Activated B cell treated with CpG ODN at 0.5 μM for 24 hours (primary cell): ENCODE results near the gene NUDT3. TPM values are rescaled to one million over a fixed set of nuclear protein-coding genes. Genes with fewer than 3 reads are reported as not detected.

Experiments
- ATAC-seq: fragments of 200-7000 bp; cut with Tn5 transposase; one replicate; pipeline ENCODE4 v1.10.0; 2021; ENCODE audit warnings: low read depth, mild to moderate bottlenecking, moderate library complexity
- CTCF ChIA-PET: fragments of 350-600 bp; sonication (Branson Sonifier 250); formaldehyde crosslinking; loops from one replicate; lab custom pipeline; 2021; ENCODE audit warnings: antibody characterized with exemption; lab: Charles Lee
- POLR2A ChIA-PET: fragments of 350-600 bp; sonication (Branson Sonifier 250); formaldehyde crosslinking; loops from one replicate; lab custom pipeline; 2021; ENCODE audit warnings: antibody characterized with exemption; lab: Charles Lee
- DNase-seq: peaks from one replicate; pipeline ENCODE4 v3.0.0; 2022
- H3K27ac Mint-ChIP-seq: one replicate; pipeline ENCODE4 v1.8.0; 2020; ENCODE audit warnings: mixed read lengths
- H3K27me3 Mint-ChIP-seq: one replicate; pipeline ENCODE4 v1.8.0; 2021; ENCODE audit warnings: mixed read lengths
- H3K36me3 Mint-ChIP-seq: one replicate; pipeline ENCODE4 v1.8.0; 2021; ENCODE audit warnings: low read depth, mixed read lengths
- H3K4me1 Mint-ChIP-seq: one replicate; pipeline ENCODE4 v1.8.0; 2021; ENCODE audit warnings: mixed read lengths
- H3K4me3 Mint-ChIP-seq: one replicate; pipeline ENCODE4 v1.8.0; 2020; ENCODE audit warnings: mild to moderate bottlenecking, mixed read lengths
- H3K9me3 Mint-ChIP-seq: one replicate; pipeline ENCODE4 v1.8.0; 2020; ENCODE audit warnings: mixed read lengths
- intact Hi-C: fragments of 100-400 bp; cut with micrococcal nuclease; formaldehyde crosslinking; loops from one replicate; pipeline ENCODE4 v1.15.1; 2024
- total RNA-seq: library from RNA; stranded (reverse); gene quantifications from 2 replicates; pipeline ENCODE4 v1.2.3, GENCODE V29; 2022
- TF ChIP-seq, protein P1 (sequence below): fragments of 200-600 bp; IDR thresholded peaks from one replicate; pipeline ENCODE4 v1.8.0; 2022; ENCODE audit warnings: antibody characterized with exemption, mild to moderate bottlenecking

NUDT3 gene
- total RNA-seq, 1 donor from 2014 or later: 27.0 TPM

DNA sequence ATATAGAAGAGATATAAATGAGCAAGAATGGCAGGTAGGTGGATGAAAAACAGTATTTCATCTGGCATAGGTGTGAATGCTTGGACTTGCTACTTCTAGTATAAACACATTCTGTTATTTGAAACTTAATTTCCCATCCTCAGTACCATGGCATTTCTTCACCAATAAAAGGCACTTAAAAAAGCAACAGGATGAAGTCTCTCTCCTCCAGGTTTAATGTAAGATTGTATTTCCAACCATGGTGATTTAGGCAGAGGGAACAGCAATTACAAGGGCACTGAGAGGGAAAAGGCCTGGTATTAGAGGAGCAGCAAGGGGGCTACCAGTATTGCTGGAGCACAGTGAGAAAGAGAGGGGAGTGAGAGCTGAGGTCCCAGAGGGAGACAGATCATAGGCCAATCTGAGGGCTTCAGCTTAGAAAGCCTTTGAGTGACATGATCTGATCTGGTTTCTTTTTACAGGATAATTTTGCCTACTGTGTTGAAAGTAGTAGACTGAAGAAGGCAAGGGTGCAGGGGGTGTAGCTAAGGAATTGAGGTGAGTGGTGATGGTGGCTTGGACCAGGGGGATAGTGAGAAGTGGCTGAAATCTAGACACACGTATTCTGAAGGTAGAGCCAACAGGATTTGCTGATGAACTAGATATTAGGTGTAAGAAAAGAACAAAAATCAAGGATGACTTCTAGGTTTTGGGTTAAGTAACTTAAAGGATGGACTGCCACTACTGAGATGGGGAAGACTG, 75.9 kb downstream of the NUDT3 start:
- Mint-ChIP-seq H3K36me3 (peaks cover 4% of the 10 kb centered on the region), H3K9me3 (no peaks in the 10 kb centered on the region), H3K27ac (peak overlapping the region; percentile 94), H3K27me3 (no peaks in the 10 kb centered on the region), H3K4me3 (peak overlapping the region; percentile 9), H3K4me1 (peaks cover 62% of the 10 kb centered on the region)
- ChIA-PET CTCF (no interaction called here), POLR2A (interaction anchor here (0.6 to 1.5 kb wide), 5 partner anchors 10 to 77 kb away, joined by 3 to 6 read pairs (median 4); no protein-coding TSS in a partner anchor)
- TF ChIP-seq, protein P1, sequence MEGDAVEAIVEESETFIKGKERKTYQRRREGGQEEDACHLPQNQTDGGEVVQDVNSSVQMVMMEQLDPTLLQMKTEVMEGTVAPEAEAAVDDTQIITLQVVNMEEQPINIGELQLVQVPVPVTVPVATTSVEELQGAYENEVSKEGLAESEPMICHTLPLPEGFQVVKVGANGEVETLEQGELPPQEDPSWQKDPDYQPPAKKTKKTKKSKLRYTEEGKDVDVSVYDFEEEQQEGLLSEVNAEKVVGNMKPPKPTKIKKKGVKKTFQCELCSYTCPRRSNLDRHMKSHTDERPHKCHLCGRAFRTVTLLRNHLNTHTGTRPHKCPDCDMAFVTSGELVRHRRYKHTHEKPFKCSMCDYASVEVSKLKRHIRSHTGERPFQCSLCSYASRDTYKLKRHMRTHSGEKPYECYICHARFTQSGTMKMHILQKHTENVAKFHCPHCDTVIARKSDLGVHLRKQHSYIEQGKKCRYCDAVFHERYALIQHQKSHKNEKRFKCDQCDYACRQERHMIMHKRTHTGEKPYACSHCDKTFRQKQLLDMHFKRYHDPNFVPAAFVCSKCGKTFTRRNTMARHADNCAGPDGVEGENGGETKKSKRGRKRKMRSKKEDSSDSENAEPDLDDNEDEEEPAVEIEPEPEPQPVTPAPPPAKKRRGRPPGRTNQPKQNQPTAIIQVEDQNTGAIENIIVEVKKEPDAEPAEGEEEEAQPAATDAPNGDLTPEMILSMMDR: no peak
- intact Hi-C loops: loop anchor here (1.0 to 10.0 kb wide), 4 partner anchors 9 to 122 kb away; partner anchors contain the start of gene SMIM29
- DNase-seq (no peak), ATAC-seq (no peak)

DNA sequence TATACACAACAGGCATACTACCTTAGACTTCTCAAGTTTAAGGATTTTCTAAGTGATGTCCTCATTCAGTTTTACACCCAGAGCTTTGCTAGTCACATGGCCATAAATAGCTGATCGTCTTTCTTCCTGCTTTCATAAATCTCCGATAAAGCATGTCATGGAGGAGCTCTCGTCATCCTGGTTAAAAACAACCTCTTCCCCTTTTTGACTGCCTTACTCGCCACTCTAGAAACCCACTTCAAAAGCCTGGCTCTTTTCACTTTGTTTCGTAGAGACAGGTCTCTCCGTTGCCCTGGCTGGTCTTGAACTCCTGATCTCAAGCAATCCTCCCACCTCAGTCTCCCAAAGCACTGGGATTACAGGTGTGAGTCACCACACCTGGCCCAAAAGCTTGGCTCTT, 76.7 kb downstream of the NUDT3 start:
- no peaks in the 10 kb centered on the region for H3K9me3 Mint-ChIP-seq
- peak overlapping the region; percentile 77 for H3K4me3 Mint-ChIP-seq
- intact Hi-C loops: loop anchor here (1.0 to 10.0 kb wide), 5 partner anchors 10 to 121 kb away; partner anchors contain the start of genes NUDT3 and SMIM29
- peaks cover 69% of the 10 kb centered on the region for H3K4me1 Mint-ChIP-seq
- CTCF ChIA-PET: interaction anchor here (0.9 to 1.0 kb wide), 2 partner anchors 66 to 120 kb away, joined by 3 read pairs; partner anchors contain the start of gene SMIM29
- TF ChIP-seq, protein P1: no peak
- peak overlapping the region; percentile 94 for H3K27ac Mint-ChIP-seq
- ATAC-seq (peak; percentile 79), DNase-seq (no peak)
- H3K36me3 Mint-ChIP-seq: peaks cover 4% of the 10 kb centered on the region
- H3K27me3 Mint-ChIP-seq: no peaks in the 10 kb centered on the region
- POLR2A ChIA-PET: interaction anchor here (0.5 to 1.5 kb wide), 7 partner anchors 9 to 303 kb away, joined by 3 to 6 read pairs (median 4); partner anchors contain the start of gene SMIM29

DNA sequence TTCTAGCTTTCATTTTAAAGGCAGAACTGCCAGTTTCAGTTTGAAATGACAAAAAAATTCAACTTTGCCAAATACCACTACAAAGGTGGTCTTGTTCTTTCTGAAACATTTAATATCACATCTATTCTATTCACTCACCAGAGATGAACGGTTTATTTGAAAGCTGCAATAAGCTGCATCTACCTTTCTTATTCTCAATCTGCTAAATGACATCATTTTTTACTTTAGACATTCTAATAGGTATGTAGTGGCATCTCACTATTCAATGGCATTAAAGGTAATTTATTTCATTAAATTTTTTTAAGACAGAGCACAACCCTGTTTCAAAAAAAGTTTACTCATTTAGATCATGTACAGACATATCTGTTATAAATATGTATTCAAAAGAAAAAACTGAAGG, 77.2 kb downstream of the NUDT3 start:
- POLR2A ChIA-PET: interaction anchor here (0.6 to 1.5 kb wide), 5 partner anchors 9 to 303 kb away, joined by 3 to 6 read pairs (median 4); partner anchors contain the start of gene SMIM29
- ATAC-seq (no peak), DNase-seq (no peak)
- Mint-ChIP-seq H3K4me1 (peaks cover 74% of the 10 kb centered on the region), H3K4me3 (peak overlapping the region; percentile 77), H3K9me3 (no peaks in the 10 kb centered on the region), H3K36me3 (peaks cover 4% of the 10 kb centered on the region), H3K27me3 (no peaks in the 10 kb centered on the region), H3K27ac (peak overlapping the region; percentile 94)
- intact Hi-C loops: loop anchor here (1.0 to 10.0 kb wide), 2 partner anchors 77 to 120 kb away; partner anchors contain the start of gene NUDT3
- CTCF ChIA-PET: interaction anchor here (0.9 to 1.1 kb wide), 3 partner anchors 66 to 119 kb away, joined by 3 read pairs; partner anchors contain the start of gene SMIM29
- TF ChIP-seq, protein P1: no peak

DNA sequence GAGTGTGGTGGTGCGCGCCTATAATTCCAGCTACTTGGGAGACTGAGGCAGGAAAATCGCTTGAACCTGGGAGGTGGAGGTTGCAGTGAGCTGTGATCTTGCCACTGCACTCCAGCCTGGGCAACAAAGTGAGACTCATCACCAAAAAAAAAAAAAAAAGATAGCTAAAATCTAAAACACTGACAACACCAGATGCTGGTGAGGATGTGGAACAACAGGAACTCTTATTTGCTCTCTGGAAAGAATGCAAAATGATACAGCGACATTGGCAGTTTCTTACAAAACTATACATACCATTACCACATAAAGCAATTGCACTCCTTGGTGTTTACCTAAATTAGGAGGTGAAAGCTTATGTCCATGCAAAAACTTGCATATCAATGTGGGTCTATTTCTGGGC, 80.2 kb downstream of the NUDT3 start:
- ATAC-seq (no peak), DNase-seq (no peak)
- POLR2A ChIA-PET: interaction anchor here (0.6 to 0.7 kb wide), 3 partner anchors 83 to 1369 kb away, joined by 5 to 6 read pairs (median 5); no protein-coding TSS in a partner anchor
- no peaks in the 10 kb centered on the region for H3K9me3 Mint-ChIP-seq
- TF ChIP-seq, protein P1: no peak
- H3K27me3 Mint-ChIP-seq: no peaks in the 10 kb centered on the region
- no peak overlapping the region for H3K27ac Mint-ChIP-seq
- CTCF ChIA-PET: no interaction called here
- intact Hi-C loops: loop anchor here (10.0 kb wide), 1 partner anchor 117 kb away; no protein-coding TSS in a partner anchor
- H3K4me1 Mint-ChIP-seq: peaks cover 60% of the 10 kb centered on the region
- H3K36me3 Mint-ChIP-seq: peaks cover 10% of the 10 kb centered on the region
- no peak overlapping the region for H3K4me3 Mint-ChIP-seq
